ENCODE results near the gene PLA2G5. TPM values are rescaled to one million over a fixed set of nuclear protein-coding genes. Genes with fewer than 3 reads are reported as not detected.
A peak's percentile ranks its signal among the peaks of the same experiment; 100 is the strongest.

PLA2G5 gene
- total RNA-seq, 1 donor from 2014 or later: 36.4 TPM

DNA sequence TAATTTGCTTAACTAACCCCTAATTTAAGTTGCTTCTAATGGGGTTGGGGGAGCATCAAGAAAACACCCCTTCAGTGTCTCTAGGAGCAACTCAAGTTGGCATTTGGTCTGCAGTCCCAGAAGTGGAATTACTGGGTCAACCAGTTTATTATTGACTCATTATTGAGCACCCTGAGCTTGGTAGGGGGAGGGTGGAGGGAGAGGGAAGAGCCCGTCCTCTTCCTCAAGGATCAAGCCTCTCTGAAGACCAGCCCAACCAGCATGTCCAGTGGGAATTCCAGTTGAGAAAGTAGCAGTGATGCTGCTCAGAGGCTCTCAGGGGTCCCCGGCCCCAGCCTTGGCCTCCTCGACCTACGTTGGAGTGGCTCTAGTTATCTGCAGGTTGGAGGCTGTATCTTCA lies 67.1 kb downstream of the PLA2G5 start:
- DNase-seq (ENCODE audit: low spot score): no peak
- intact Hi-C loops (cut with DNase I): no loop called here

DNA sequence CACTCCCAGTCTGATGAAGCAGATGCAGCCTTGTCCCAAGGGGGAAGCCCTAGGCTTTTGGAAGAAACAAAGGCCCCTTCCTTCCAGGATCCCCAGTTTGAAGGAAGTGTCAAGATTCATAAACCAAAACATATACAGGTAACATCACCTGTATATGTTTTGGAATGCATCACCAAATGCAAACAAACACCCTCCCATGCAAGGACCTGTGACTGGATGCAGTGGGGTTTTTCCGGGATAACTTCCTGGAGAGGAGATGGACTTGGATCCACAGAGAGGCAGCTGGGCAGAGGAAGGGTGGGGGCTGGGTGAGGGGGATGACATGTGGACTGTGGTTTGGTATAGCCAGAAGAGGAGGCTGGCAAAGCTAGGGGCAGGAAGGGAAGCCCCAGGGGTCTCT lies 67.6 kb downstream of the PLA2G5 start:
- intact Hi-C loops (cut with DNase I): no loop called here

DNA sequence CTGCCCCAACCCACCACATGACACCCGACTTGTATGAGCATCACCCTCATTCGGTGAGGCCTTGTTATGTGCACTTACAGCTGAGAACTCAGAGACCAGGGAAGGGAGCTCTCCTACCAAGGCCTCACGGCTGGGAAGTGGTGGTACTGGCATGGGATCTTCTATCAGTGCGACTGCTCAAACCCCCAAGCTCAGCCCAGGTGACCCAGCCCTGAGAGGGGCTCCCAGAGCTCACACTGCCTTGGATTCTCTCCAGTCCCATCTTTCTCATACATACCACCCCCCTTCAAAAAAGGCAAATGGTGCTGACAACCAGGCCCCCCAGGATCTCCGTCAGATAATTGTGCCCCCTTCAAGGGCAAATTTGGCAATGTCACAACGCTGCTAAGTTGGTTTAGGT lies 68.4 kb downstream of the PLA2G5 start:
- DNase-seq (ENCODE audit: low spot score): peak; percentile 44
- intact Hi-C loops (cut with DNase I): no loop called here

More for the DNA sequence above, 67.6 kb downstream of the PLA2G5 start:
- DNase-seq (ENCODE audit: low spot score): peak; percentile 31

DNA sequence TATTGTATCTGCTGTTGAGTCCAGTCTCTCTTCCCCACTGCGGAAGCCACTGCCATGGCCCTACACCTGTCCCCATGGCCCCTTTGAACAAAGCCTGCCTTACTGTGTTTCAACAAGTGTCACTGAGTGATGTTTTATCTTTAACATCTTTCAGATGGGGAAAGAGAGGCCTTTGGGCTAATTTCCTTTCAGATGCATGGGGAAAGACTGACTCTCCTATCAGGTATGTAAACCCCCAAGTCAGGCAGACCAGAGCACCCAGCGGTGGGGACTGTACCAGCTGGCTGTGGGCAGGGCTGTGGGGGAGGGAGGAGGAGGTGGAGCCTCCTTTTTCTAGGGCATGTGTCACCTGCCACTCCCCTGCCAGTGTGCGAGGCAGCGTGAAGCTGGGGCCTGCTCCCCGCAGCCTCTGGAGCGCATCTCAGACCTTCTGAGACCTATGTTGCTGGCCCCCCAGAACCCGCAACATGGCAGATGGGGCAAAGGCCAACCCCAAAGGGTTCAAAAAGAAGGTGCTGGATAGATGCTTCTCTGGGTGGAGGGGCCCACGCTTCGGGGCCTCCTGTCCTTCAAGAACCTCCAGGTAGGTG lies 69.1 kb downstream of the PLA2G5 start, which contains the start of gene PLA2G2F:
TSS of gene PLA2G2F (plus strand) at position 363 of the 590 bp plus-strand sequence. CDS start at position 468, 105 bp downstream.
- DNase-seq (ENCODE audit: low spot score): no peak
- intact Hi-C loops (cut with DNase I): no loop called here

DNA sequence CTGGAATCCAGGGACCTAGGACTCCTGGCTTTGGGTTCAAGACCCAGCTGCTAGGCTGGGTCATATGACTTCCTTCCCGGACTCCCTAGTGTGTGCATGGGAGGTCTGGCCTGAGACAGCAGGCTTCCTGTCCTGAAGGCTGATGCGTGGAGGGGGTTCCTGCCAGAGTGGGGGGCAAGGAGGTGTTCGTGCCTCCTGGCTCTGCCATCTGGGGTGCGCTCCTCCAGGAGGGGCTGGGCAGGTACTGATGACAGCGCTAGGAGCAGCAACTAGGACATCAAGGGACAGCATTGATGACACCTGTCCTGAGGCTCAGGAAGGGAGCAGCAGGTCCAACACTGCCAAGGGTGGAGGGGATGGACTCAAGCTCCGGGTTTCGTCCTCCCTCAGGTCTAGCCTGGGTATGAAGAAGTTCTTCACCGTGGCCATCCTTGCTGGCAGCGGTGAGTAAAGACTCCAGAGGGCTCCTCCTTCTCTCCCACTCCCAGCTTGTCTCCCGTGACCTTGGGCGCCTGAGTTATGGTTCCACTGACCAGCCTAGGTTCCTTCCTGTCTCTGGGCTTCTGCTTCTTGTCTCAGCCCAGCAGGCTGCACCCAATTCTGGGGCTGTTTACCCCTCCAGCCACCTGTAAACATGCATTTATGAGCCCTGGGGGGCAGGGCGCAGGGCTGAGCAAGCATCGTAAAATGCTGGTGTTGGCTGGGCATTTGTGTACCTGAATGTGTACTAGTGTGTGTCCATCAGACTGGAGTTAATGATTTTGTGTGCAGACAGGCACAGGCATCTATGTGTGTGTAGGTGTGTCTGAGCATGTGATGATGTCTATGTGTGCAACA lies 70.0 kb downstream of the PLA2G5 start:
- intact Hi-C loops (cut with DNase I): no loop called here
- DNase-seq (ENCODE audit: low spot score): peak; percentile 5

DNA sequence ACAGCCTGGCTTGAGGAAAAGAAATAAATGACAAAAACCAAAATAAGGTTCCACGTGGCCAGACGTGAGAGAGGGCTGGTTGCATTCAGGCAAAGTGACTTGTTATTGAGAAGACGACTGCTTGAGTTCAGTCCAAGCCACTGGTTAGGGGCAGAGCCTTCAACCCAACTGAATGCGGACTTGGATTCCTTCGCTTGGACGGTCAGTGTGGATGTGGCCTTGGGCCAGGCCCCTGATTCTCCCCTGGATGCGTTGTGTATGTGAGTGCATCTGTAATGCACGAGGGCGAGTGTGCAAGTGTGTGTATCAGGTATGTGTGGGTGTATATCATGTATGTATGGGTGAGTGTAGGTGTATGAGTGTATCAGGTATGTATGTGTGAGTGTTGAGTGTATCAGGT lies 71.0 kb downstream of the PLA2G5 start:
- intact Hi-C loops (cut with DNase I): no loop called here
- DNase-seq (ENCODE audit: low spot score): peak; percentile 71

DNA sequence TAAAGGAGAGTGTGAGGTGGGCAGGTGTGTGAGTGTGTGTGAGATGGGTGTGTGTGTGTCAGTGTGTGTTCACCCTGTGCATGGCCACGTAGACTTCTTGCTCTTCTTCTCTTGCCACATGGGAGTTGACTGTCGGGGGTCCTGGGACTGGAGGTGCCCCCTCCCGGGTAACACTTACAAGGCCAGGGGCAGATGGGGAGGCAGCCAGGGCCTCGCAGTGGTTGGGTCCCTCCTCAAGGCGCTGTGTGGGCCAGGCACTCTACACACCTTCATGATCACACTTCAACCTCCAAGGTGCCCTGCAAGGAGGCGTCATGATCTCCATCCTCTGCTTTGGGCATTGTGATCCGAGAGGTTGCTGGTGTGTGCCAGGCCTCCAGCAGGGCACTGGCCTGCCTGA lies 71.5 kb downstream of the PLA2G5 start:
- intact Hi-C loops (cut with DNase I): no loop called here
- peak; percentile 39 for DNase-seq (ENCODE audit: low spot score)

Other genes with a start within 250 kb of the PLA2G5 start
- gene OTUD3, start 187.8 kb upstream of the PLA2G5 start, total RNA-seq: 4.7 TPM
- gene PLA2G2E, start 146.6 kb upstream of the PLA2G5 start, total RNA-seq: not detected
- gene PLA2G2A, start 90.6 kb upstream of the PLA2G5 start, total RNA-seq: 59.6 TPM
- not detected for gene PLA2G2D, start 49.3 kb downstream of the PLA2G5 start, total RNA-seq
- gene PLA2G2F, start 69.1 kb downstream of the PLA2G5 start, total RNA-seq: not detected
- 0.30 TPM for gene UBXN10, start 115.9 kb downstream of the PLA2G5 start, total RNA-seq
- gene PLA2G2C, start 116.3 kb downstream of the PLA2G5 start, total RNA-seq: not detected
- gene VWA5B1, start 220.7 kb downstream of the PLA2G5 start, total RNA-seq: not detected

Measured in cardiac septum (tissue), 1 donor.